Neural progenitor cell (in vitro differentiated cells): ENCODE measurements around the gene MACC1. TPM values are rescaled to one million over a fixed set of nuclear protein-coding genes. Genes with fewer than 3 reads are reported as not detected.

Source experiments
- DNase-seq: peaks from one replicate; pipeline ENCODE4 v3.0.0-alpha.2; 2016; ENCODE audit warnings: low spot score
- H2AFZ ChIP-seq: fragments of 200-600 bp; sonication (generic); replicated peaks from 2 replicates; pipeline ENCODE4 v1.6.1; 2016; ENCODE audit warnings: antibody characterized with exemption
- H3F3A ChIP-seq: fragments of 200-600 bp; sonication (generic); 2 replicates; pipeline ENCODE4 v1.6.1; 2016; ENCODE audit warnings: antibody characterized with exemption, low read depth
- H3K27ac ChIP-seq: fragments of 200-600 bp; sonication (generic); 2 replicates; pipeline ENCODE4 v1.5.1; 2016; ENCODE audit warnings: mild to moderate bottlenecking
- H3K27me3 ChIP-seq: fragments of 200-600 bp; sonication (generic); 2 replicates; pipeline ENCODE4 v1.6.1; 2016; ENCODE audit warnings: mild to moderate bottlenecking, moderate library complexity
- H3K36me3 ChIP-seq: fragments of 200-600 bp; sonication (generic); 2 replicates; pipeline ENCODE4 v1.5.1; 2016
- H3K4me1 ChIP-seq: fragments of 200-600 bp; sonication (generic); 2 replicates; pipeline ENCODE4 v1.6.1; 2016; ENCODE audit warnings: mixed run types
- H3K4me2 ChIP-seq: fragments of 200-600 bp; sonication (generic); 2 replicates; pipeline ENCODE4 v1.6.1; 2016
- H3K4me3 ChIP-seq: fragments of 200-600 bp; sonication (generic); 2 replicates; pipeline ENCODE4 v1.5.1; 2016
- H3K79me2 ChIP-seq: fragments of 200-600 bp; sonication (generic); 2 replicates; pipeline ENCODE4 v1.6.1; 2016; ENCODE audit warnings: low read depth
- H3K9ac ChIP-seq: fragments of 200-600 bp; sonication (generic); 2 replicates; pipeline ENCODE4 v1.6.1; 2016
- H3K9me3 ChIP-seq: fragments of 200-600 bp; sonication (generic); 2 replicates; pipeline ENCODE4 v1.5.1; 2016; ENCODE audit warnings: low read depth
- H4K20me1 ChIP-seq: fragments of 200-600 bp; sonication (generic); 2 replicates; pipeline ENCODE4 v1.6.1; 2016; ENCODE audit warnings: low read depth
- H3K27ac Mint-ChIP-seq: 3 replicates; pipeline ENCODE4 v1.8.0; 2021; ENCODE audit warnings: mixed read lengths
- H3K27me3 Mint-ChIP-seq: 2 replicates; pipeline ENCODE4 v1.8.0; 2022; ENCODE audit warnings: low read depth, mild to moderate bottlenecking, inconsistent platforms, moderate library complexity, mixed read lengths; ENCODE audit not compliant: insufficient read depth
- H3K36me3 Mint-ChIP-seq: 3 replicates; pipeline ENCODE4 v1.8.0; 2021; ENCODE audit warnings: mixed read lengths
- H3K4me1 Mint-ChIP-seq: 3 replicates; pipeline ENCODE4 v1.8.0; 2021; ENCODE audit warnings: mixed read lengths
- H3K4me3 Mint-ChIP-seq: 3 replicates; pipeline ENCODE4 v1.8.0; 2021; ENCODE audit warnings: mild to moderate bottlenecking, moderate library complexity, mixed read lengths
- H3K9me3 Mint-ChIP-seq: 3 replicates; pipeline ENCODE4 v1.8.0; 2020; ENCODE audit warnings: mixed read lengths
- CTCF ChIP-seq: fragments of 200-600 bp; sonication (generic); IDR thresholded peaks from 2 replicates; pipeline ENCODE4 v1.5.1; 2017; ENCODE audit warnings: antibody characterized with exemption, mild to moderate bottlenecking
- EZH2 ChIP-seq: fragments of 200-600 bp; sonication (generic); IDR thresholded peaks from 2 replicates; pipeline ENCODE4 v1.6.1; 2017; ENCODE audit warnings: antibody characterized with exemption, mild to moderate bottlenecking, moderate library complexity
- EZH2phosphoT487 ChIP-seq: fragments of 200-600 bp; sonication (generic); IDR thresholded peaks from 2 replicates; pipeline ENCODE4 v1.6.1; 2017; ENCODE audit warnings: antibody characterized with exemption
- total RNA-seq: library from RNA; depleted of rRNA; stranded (reverse); fragments of >200 nt; gene quantifications from 2 replicates; pipeline ENCODE4 v1.2.3, GENCODE V29; 2015; ENCODE audit warnings: low replicate concordance

MACC1 gene
- total RNA-seq, 1 donor from 2014 or later: 7.2 TPM

- no peak overlapping the region for H3K27ac ChIP-seq
- no peaks in the 10 kb centered on the region for H4K20me1 ChIP-seq
- no peaks in the 10 kb centered on the region for H3K27me3 ChIP-seq
- no peaks in the 10 kb centered on the region for H3K79me2 ChIP-seq
- H3K4me1 ChIP-seq: peaks cover 7% of the 10 kb centered on the region
- H3K9me3 ChIP-seq: no peaks in the 10 kb centered on the region
- no peak overlapping the region for H2AFZ ChIP-seq
- Mint-ChIP-seq H3K27me3 (no peaks in the 10 kb centered on the region), H3K27ac (no peak overlapping the region), H3K4me3 (no peak overlapping the region), H3K36me3 (peaks cover 2% of the 10 kb centered on the region), H3K4me1 (peaks cover 30% of the 10 kb centered on the region), H3K9me3 (peaks cover 3% of the 10 kb centered on the region)
- no peaks in the 10 kb centered on the region for H3K36me3 ChIP-seq
- DNase-seq: no peak
- H3K4me2 ChIP-seq: no peak overlapping the region
- TF ChIP-seq EZH2phosphoT487 (no peak), EZH2 (no peak), CTCF (no peak)
- no peak overlapping the region for H3K9ac ChIP-seq
- no peak overlapping the region for H3K4me3 ChIP-seq
- H3F3A ChIP-seq: no peaks in the 10 kb centered on the region
Observed at GRCh38 chr7:20200361-20200760, 16.8 kb downstream of the MACC1 start.

- Mint-ChIP-seq H3K27ac (peak overlapping the region; percentile 59), H3K27me3 (no peaks in the 10 kb centered on the region), H3K4me1 (peaks cover 33% of the 10 kb centered on the region), H3K36me3 (peaks cover 2% of the 10 kb centered on the region), H3K4me3 (no peak overlapping the region), H3K9me3 (peaks cover 3% of the 10 kb centered on the region)
- Histone ChIP-seq H3K27me3 (no peaks in the 10 kb centered on the region), H3K4me2 (no peak overlapping the region), H4K20me1 (no peaks in the 10 kb centered on the region), H3K79me2 (no peaks in the 10 kb centered on the region), H2AFZ (no peak overlapping the region), H3K27ac (no peak overlapping the region), H3K4me3 (no peak overlapping the region), H3F3A (no peaks in the 10 kb centered on the region), H3K36me3 (no peaks in the 10 kb centered on the region), H3K4me1 (peaks cover 7% of the 10 kb centered on the region), H3K9ac (no peak overlapping the region), H3K9me3 (no peaks in the 10 kb centered on the region)
- no peak for DNase-seq
- TF ChIP-seq EZH2: no peak
- TF ChIP-seq CTCF: no peak
- TF ChIP-seq EZH2phosphoT487: no peak
Observed at GRCh38 chr7:20199015-20199737, 18.0 kb downstream of the MACC1 start.

GRCh38 chr7:20198260-20198659 is 18.9 kb downstream of the MACC1 start:
- peaks cover 2% of the 10 kb centered on the region for H3K36me3 Mint-ChIP-seq

More at GRCh38 chr7:20198260-20198659, 18.9 kb downstream of the MACC1 start:
- Histone ChIP-seq H3K4me3 (no peak overlapping the region), H3K9ac (no peak overlapping the region), H3K4me2 (no peak overlapping the region), H2AFZ (no peak overlapping the region), H3K9me3 (no peaks in the 10 kb centered on the region), H3K4me1 (peaks cover 7% of the 10 kb centered on the region), H3F3A (no peaks in the 10 kb centered on the region), H3K36me3 (no peaks in the 10 kb centered on the region), H3K27ac (no peak overlapping the region), H4K20me1 (no peaks in the 10 kb centered on the region), H3K27me3 (no peaks in the 10 kb centered on the region), H3K79me2 (no peaks in the 10 kb centered on the region)
- Mint-ChIP-seq H3K27ac (no peak overlapping the region), H3K4me3 (no peak overlapping the region), H3K27me3 (no peaks in the 10 kb centered on the region), H3K4me1 (peaks cover 33% of the 10 kb centered on the region), H3K9me3 (peaks cover 3% of the 10 kb centered on the region)
- DNase-seq: no peak
- TF ChIP-seq CTCF: no peak
- no peak for TF ChIP-seq EZH2phosphoT487
- no peak for TF ChIP-seq EZH2
